HG03575 (cell line): Measurements from ENCODE around the gene PPP6C.
"Not testable (repeated sequence)": the region's sequence is repeated elsewhere in the genome, so short reads cannot be mapped to it uniquely, and the experiment has no call there.

Source experiments
- ATAC-seq: cut with Tn5 transposase; IDR thresholded peaks from one replicate; pipeline ENCODE4 v1.9.1; 2021; ENCODE audit not compliant: unreplicated experiment, insufficient number of reproducible peaks, low FRiP score; ENCODE audit errors: extremely low read depth

Gene PPP6C

GRCh38 chr9:125108541-125108940 is 81.1 kb downstream of the PPP6C start:
- not testable (repeated sequence) for ATAC-seq

GRCh38 chr9:125106285-125106893 is 83.2 kb downstream of the PPP6C start:
- no peak for ATAC-seq

GRCh38 chr9:125103770-125104460 is 85.7 kb downstream of the PPP6C start:
- ATAC-seq, result no peak

DNA sequence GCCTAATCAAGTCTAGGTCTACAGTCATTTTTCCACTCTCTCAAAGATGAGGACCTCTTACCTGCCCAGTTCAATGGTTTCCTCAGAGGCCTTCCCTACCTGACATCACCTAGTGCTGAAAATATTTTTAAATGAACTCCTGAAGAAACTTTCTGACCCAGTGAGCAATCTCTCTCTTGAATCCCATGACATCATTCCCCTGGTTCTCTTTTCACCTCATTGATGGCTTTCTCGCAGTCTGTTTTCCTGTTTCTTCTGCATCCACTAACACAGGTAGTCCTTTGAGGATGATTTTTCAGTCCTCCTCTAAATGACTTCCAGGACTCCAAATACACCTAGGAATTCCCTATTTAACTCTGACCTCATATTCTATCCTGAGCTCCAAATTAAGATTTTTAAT is 86.6 kb downstream of the PPP6C start:
- no peak for ATAC-seq

DNA sequence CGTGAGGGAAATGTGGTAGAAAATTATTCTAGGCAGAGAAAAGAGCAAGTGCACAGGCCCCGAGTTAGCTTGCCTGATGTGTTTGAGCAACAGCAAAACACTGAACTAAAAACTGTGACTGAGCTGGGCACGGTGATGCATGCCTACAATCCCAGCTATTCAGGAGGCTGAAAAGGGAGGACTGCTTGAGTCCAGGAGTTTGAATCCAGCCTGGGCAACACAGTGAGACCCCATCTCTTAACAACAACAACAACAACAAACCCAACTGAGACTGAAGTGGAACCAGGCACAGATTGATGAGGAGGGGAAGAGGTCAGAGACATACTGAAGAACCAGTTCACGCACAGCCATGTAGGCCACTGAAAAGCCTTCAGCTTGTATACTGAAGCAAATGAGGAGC is 88.8 kb downstream of the PPP6C start:
- ATAC-seq, result no peak

- ATAC-seq, result no peak
Observed at GRCh38 chr9:125099816-125100215, 89.8 kb downstream of the PPP6C start.
